Measurements from ENCODE around the gene GPR35.

GPR35 gene

DNA sequence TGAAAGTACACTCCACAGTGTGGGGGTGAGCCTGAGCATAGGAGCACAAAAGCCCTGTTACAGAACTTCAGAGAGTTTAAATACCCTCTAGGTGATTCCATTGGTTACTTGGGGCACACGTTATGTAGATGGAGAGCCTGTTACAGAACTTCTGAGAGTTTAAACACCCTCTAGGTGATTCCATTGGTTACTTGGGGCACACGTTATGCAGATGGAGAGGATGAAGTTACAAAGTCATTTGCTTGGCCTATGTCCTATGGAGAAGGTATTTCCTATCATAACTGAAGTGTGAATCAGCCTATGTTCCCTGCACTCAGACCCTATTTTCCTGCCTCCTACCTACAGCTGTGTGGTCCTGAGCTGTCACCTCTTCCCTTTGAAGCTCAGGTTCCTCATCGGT is 42.5 kb upstream of the GPR35 start:
- no peaks in the 10 kb centered on the region for H3K27me3 ChIP-seq (ENCODE audit: control insufficient read depth in 2 of 2, insufficient read depth in 2 of 2, low read length in 2 of 2)
- H3K9me3 ChIP-seq (ENCODE audit: control insufficient read depth in 2 of 2, low read length in 2 of 2), result no peaks in the 10 kb centered on the region
- no peak overlapping the region for H3K27ac ChIP-seq (ENCODE audit: low read depth in 2 of 2, low read length in 2 of 2)
- H3K4me1 ChIP-seq (ENCODE audit: control insufficient read depth in 2 of 2, insufficient read depth in 2 of 2, low read length in 2 of 2), result peaks cover 24 to 36% of the 10 kb centered on the region in 2 donors
- no peak overlapping the region for H3K9ac ChIP-seq (ENCODE audit: low read depth in 1 of 2, low read length in 2 of 2)
- no peak overlapping the region for H3K4me3 ChIP-seq (ENCODE audit: low read length in 2 of 2)
- peaks cover 2 to 10% of the 10 kb centered on the region in 2 donors for H3K36me3 ChIP-seq (ENCODE audit: control insufficient read depth in 2 of 2, insufficient read depth in 2 of 2, low read length in 2 of 2)

DNA sequence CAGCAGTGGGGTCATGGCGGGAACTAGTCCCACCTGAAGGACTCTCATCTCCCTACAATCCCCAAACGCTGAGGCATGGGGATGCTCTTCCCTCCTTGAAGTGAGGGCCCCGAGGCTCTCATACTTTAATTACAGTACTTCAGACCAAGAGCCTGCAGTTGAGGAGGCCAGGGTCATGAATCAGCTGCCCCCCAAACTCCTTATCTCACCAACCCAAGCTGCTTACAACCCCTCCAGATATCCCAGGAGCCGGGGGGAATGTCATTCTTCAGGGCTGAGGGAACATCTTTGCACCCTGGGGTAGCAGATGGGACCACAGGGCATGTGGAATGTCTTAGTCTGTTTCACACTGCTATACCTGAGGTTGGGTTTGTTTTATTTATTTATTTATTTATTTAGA is 41.5 kb upstream of the GPR35 start:
- H3K36me3 ChIP-seq (ENCODE audit: control insufficient read depth in 2 of 2, insufficient read depth in 2 of 2, low read length in 2 of 2), result peaks cover 0 to 3% of the 10 kb centered on the region in 2 donors

DNA sequence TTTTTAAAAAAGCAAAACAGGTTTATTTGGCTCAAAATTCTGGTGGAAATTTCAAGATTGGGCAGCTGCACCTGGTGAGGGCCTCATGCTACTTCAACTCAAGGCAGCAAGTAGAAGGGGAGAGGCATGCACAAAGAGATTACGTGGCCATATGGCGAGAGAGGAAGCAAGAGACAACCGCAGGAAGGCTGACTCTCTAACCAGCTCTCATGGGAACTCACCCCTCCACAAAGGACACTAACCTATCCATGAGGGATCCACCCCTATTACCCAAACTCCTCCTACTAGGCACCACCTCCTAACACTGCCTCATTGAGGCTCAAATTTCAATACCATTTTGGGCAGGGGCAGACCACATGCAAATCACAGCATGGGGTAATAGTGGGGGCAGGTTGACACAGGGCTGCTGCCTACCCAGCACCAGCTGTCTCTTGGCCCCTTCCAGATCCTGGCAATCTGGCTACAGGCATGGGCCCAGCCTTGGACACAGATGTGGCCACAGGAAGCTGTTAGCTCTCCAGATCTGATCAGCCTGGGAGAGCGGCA is 40.7 kb upstream of the GPR35 start:
- Histone ChIP-seq H3K36me3 (ENCODE audit: control insufficient read depth in 2 of 2, insufficient read depth in 2 of 2, low read length in 2 of 2) (peaks cover 0 to 6% of the 10 kb centered on the region in 2 donors), H3K4me3 (ENCODE audit: low read length in 2 of 2) (peak overlapping the region in 1 of 2 donors; percentile 99), H3K9ac (ENCODE audit: low read depth in 1 of 2, low read length in 2 of 2) (peak overlapping the region in 1 of 2 donors; percentile 98), H3K27me3 (ENCODE audit: control insufficient read depth in 2 of 2, insufficient read depth in 2 of 2, low read length in 2 of 2) (no peaks in the 10 kb centered on the region), H3K9me3 (ENCODE audit: control insufficient read depth in 2 of 2, low read length in 2 of 2) (no peaks in the 10 kb centered on the region), H3K27ac (ENCODE audit: low read depth in 2 of 2, low read length in 2 of 2) (peak overlapping the region; percentile 8 to 95), H3K4me1 (ENCODE audit: control insufficient read depth in 2 of 2, insufficient read depth in 2 of 2, low read length in 2 of 2) (peaks cover 27 to 32% of the 10 kb centered on the region in 2 donors)

More for the DNA sequence above, 41.5 kb upstream of the GPR35 start:
- no peaks in the 10 kb centered on the region for H3K9me3 ChIP-seq (ENCODE audit: control insufficient read depth in 2 of 2, low read length in 2 of 2)
- no peak overlapping the region for H3K9ac ChIP-seq (ENCODE audit: low read depth in 1 of 2, low read length in 2 of 2)
- H3K27me3 ChIP-seq (ENCODE audit: control insufficient read depth in 2 of 2, insufficient read depth in 2 of 2, low read length in 2 of 2), result no peaks in the 10 kb centered on the region
- H3K4me1 ChIP-seq (ENCODE audit: control insufficient read depth in 2 of 2, insufficient read depth in 2 of 2, low read length in 2 of 2), result peaks cover 29 to 40% of the 10 kb centered on the region in 2 donors
- no peak overlapping the region for H3K27ac ChIP-seq (ENCODE audit: low read depth in 2 of 2, low read length in 2 of 2)
- no peak overlapping the region for H3K4me3 ChIP-seq (ENCODE audit: low read length in 2 of 2)

DNA sequence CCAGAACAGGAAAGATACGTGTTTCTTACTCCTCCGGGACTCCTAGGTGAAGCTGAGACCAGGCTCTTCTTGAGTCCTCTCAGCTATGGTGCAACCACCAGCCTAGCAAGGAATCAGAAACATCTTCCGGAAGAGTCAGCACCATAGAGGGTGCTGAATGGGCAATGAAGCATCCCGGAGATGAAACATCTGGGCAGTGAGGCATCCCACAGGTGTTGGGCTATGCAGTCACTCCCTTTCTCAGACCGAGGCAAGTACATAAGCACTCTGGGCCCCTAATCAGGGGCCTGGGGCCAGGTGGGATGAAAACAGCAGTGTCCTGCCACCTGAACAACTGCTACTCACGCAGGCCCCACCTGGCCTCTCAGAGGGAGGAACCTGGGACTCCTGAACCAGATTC is 40.2 kb upstream of the GPR35 start:
- H3K27ac ChIP-seq (ENCODE audit: low read depth in 2 of 2, low read length in 2 of 2), result peak overlapping the region; percentile 8 to 95
- H3K9me3 ChIP-seq (ENCODE audit: control insufficient read depth in 2 of 2, low read length in 2 of 2), result no peaks in the 10 kb centered on the region
- peak overlapping the region; percentile 88 to 98 for H3K9ac ChIP-seq (ENCODE audit: low read depth in 1 of 2, low read length in 2 of 2)
- peaks cover 26 to 30% of the 10 kb centered on the region in 2 donors for H3K4me1 ChIP-seq (ENCODE audit: control insufficient read depth in 2 of 2, insufficient read depth in 2 of 2, low read length in 2 of 2)
- peaks cover 3 to 9% of the 10 kb centered on the region in 2 donors for H3K36me3 ChIP-seq (ENCODE audit: control insufficient read depth in 2 of 2, insufficient read depth in 2 of 2, low read length in 2 of 2)
- H3K4me3 ChIP-seq (ENCODE audit: low read length in 2 of 2), result peak overlapping the region; percentile 86 to 99
- no peaks in the 10 kb centered on the region for H3K27me3 ChIP-seq (ENCODE audit: control insufficient read depth in 2 of 2, insufficient read depth in 2 of 2, low read length in 2 of 2)

DNA sequence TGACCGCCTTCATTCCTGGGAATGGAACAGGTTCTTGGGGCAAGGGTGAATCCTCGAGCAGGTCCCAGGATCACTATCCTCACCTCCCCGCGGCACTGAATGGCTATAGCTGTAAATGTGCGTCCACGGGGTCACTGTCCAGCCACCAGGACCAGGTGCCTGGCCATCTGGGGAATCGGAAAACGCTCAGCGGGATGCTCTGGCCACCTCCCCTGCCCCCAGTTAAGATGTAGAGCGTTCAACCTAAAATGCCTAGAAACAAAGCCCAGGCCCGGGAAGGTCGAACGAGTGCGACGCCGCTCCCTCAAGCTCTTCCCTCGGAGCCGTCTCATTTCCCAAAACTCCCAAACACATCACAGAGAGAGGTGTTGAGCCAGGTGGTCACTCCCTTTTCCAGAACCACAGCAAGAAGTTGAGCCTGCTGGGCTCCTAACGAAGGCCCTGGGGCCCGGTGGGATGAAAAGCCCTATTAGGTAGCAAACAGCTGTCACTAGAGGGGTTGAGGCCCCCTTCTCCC is 39.5 kb upstream of the GPR35 start:
- Histone ChIP-seq H3K9me3 (ENCODE audit: control insufficient read depth in 2 of 2, low read length in 2 of 2) (no peaks in the 10 kb centered on the region), H3K27me3 (ENCODE audit: control insufficient read depth in 2 of 2, insufficient read depth in 2 of 2, low read length in 2 of 2) (no peaks in the 10 kb centered on the region), H3K4me3 (ENCODE audit: low read length in 2 of 2) (peak overlapping the region; percentile 86 to 99), H3K36me3 (ENCODE audit: control insufficient read depth in 2 of 2, insufficient read depth in 2 of 2, low read length in 2 of 2) (peaks cover 3 to 11% of the 10 kb centered on the region in 2 donors), H3K4me1 (ENCODE audit: control insufficient read depth in 2 of 2, insufficient read depth in 2 of 2, low read length in 2 of 2) (peaks cover 24 to 26% of the 10 kb centered on the region in 2 donors), H3K9ac (ENCODE audit: low read depth in 1 of 2, low read length in 2 of 2) (peak overlapping the region; percentile 88 to 98), H3K27ac (ENCODE audit: low read depth in 2 of 2, low read length in 2 of 2) (peak overlapping the region; percentile 85 to 95)

DNA sequence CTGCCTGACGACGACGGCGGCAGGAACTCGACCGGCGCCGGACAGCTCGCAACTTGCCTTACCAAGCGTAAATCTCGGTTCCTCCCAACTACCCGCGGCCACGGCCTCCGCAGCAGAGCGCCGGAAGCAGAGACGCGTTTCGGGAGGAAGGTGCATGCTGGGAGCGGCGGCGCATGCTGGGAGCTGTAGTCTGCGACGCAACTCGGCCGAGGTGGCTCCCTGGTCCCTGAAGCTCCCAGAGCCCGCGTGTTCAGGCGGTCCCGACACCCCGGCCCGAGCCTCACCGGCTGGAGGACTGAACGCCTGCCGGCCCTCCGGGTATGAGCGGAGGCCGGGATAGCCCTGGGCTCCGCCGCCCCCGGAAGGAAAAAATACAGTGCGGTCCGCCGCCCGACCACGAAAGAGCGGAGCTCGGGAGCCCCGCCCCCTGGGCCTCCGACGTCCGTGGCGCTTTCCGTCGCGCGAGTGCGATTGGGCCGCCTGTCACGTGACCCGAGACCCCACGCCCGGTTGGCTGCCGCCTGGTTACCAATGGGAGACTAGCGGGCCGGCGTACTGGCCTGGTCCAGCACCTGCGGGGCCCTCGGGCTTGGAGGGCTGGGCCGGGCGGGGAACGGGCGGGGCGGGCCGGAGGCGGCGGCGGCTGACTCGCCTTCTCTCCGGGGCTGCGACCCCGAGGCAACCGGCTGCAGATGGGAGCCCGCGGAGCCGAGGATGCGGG is 38.9 kb upstream of the GPR35 start, which contains the start of gene CAPN10:
Gene CAPN10 (plus strand): TSS at position 537 of the 721 bp plus-strand sequence. CDS start 178 bp downstream, at position 715.
- H3K27ac ChIP-seq (ENCODE audit: low read depth in 2 of 2, low read length in 2 of 2), result peak within 1 kb of the TSS; percentile 85 to 95

DNA sequence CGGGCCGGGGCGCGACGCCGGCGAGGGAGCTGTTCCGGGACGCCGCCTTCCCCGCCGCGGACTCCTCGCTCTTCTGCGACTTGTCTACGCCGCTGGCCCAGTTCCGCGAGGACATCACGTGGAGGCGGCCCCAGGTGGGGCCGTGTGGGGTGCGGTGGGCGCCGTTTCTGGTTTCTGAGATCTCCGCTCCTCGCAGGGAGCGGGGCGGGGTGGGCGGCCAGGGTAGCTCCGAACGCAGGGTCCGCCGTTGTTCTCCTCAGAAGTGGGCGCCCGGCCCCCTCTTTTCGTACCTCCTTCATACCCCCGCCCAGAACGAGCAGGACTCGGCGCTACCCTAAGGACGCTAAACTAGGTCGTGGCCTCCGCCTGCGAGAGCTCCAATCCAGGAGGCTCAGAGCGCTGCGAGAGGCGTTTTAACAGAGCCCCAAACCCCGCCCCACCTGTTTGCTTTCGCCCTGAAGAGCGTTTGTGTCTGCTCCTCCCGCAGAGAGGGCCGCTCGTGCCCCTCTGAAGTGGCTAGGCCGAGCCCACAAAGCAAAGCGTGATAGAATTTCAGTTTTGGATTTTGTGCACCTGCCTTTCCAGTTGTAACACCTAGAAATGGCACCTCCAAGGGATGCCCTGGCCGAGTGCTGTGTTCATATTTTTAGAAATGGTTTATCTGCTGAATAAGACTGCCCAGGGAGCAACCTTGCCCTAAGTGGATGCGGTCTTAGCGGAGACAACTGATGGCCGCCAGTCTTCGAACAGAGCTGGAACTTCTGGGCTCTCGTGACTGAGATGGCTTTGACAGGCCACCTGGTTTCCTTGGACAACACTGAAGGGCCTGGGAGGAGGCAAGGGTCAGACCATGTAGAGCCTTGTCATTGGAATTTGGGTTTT is 38.1 kb upstream of the GPR35 start:
- Histone ChIP-seq H3K4me3 (ENCODE audit: low read length in 2 of 2) (peak overlapping the region; percentile 76 to 86), H3K4me1 (ENCODE audit: control insufficient read depth in 2 of 2, insufficient read depth in 2 of 2, low read length in 2 of 2) (peaks cover 24 to 26% of the 10 kb centered on the region in 2 donors), H3K9ac (ENCODE audit: low read depth in 1 of 2, low read length in 2 of 2) (peak overlapping the region; percentile 71 to 72), H3K9me3 (ENCODE audit: control insufficient read depth in 2 of 2, low read length in 2 of 2) (no peaks in the 10 kb centered on the region), H3K27ac (ENCODE audit: low read depth in 2 of 2, low read length in 2 of 2) (peak overlapping the region; percentile 45 to 70), H3K27me3 (ENCODE audit: control insufficient read depth in 2 of 2, insufficient read depth in 2 of 2, low read length in 2 of 2) (no peaks in the 10 kb centered on the region), H3K36me3 (ENCODE audit: control insufficient read depth in 2 of 2, insufficient read depth in 2 of 2, low read length in 2 of 2) (peaks cover 9 to 22% of the 10 kb centered on the region in 2 donors)

More for the DNA sequence above, 38.9 kb upstream of the GPR35 start, which contains the start of gene CAPN10:
- Histone ChIP-seq H3K4me1 (ENCODE audit: control insufficient read depth in 2 of 2, insufficient read depth in 2 of 2, low read length in 2 of 2) (peaks cover 24 to 26% of the 10 kb centered on the region in 2 donors), H3K9ac (ENCODE audit: low read depth in 1 of 2, low read length in 2 of 2) (peak within 1 kb of the TSS; percentile 88 to 98), H3K4me3 (ENCODE audit: low read length in 2 of 2) (peak within 1 kb of the TSS; percentile 86 to 99), H3K36me3 (ENCODE audit: control insufficient read depth in 2 of 2, insufficient read depth in 2 of 2, low read length in 2 of 2) (peaks cover 6 to 16% of the 10 kb centered on the region in 2 donors), H3K9me3 (ENCODE audit: control insufficient read depth in 2 of 2, low read length in 2 of 2) (no peaks in the 10 kb centered on the region), H3K27me3 (ENCODE audit: control insufficient read depth in 2 of 2, insufficient read depth in 2 of 2, low read length in 2 of 2) (no peaks in the 10 kb centered on the region)

DNA sequence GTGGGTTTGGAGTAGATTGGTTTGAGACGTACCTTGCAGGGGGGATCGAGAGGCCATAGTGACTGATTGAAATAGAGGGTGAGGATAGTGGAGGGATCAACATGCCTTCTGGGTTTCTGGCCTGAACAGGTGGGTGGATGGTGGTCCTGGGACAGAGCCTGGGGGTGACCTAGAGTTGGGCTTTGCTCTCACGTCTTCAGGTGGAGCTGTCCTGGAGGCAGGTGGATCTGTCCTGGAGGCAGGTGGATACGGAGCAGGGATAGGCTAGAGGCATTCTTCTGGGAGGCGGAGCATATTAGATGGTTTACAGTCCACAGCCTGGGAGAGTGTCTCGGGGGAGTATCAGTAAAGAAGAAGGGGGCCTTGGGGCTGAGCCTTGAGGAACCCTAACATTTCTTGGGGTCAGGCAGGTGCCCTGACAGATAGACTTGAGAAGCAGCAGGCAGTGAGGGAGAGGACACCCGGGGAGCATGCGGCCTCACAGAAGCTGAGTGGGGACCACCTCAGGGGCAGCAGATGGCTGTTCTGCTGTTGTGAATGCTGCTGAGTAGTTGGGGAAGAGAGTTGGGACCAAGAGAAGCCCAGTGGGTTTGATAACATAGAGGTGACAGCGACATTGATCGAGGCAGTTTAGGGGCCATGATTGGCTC is 37.1 kb upstream of the GPR35 start:
- Histone ChIP-seq H3K4me1 (ENCODE audit: control insufficient read depth in 2 of 2, insufficient read depth in 2 of 2, low read length in 2 of 2) (peaks cover 24 to 26% of the 10 kb centered on the region in 2 donors), H3K27me3 (ENCODE audit: control insufficient read depth in 2 of 2, insufficient read depth in 2 of 2, low read length in 2 of 2) (no peaks in the 10 kb centered on the region), H3K36me3 (ENCODE audit: control insufficient read depth in 2 of 2, insufficient read depth in 2 of 2, low read length in 2 of 2) (peaks cover 9 to 26% of the 10 kb centered on the region in 2 donors), H3K9me3 (ENCODE audit: control insufficient read depth in 2 of 2, low read length in 2 of 2) (no peaks in the 10 kb centered on the region), H3K27ac (ENCODE audit: low read depth in 2 of 2, low read length in 2 of 2) (no peak overlapping the region), H3K9ac (ENCODE audit: low read depth in 1 of 2, low read length in 2 of 2) (peak overlapping the region; percentile 15 to 71), H3K4me3 (ENCODE audit: low read length in 2 of 2) (peak overlapping the region in 1 of 2 donors; percentile 76)

DNA sequence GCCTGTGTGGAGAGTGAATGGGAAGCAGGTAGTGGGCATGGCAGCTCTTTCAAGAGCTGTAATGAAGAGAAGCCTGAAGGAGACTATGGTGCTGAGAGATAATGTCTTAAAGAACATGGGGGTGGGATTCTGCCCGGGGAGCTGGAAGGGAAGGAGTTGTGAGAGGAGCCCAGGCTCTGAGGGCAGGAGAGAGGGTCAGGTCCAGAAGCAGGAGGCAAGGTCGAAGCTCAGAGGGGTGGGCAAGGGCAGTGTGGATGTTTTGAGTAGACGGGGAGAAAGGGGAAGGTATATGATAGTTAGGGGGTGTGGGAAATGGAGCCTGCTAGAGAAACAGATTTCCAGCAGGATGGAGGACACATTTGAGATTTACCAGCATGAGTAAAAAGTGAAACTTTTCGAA is 36.6 kb upstream of the GPR35 start:
- H3K36me3 ChIP-seq (ENCODE audit: control insufficient read depth in 2 of 2, insufficient read depth in 2 of 2, low read length in 2 of 2), result peaks cover 9 to 23% of the 10 kb centered on the region in 2 donors
- H3K9me3 ChIP-seq (ENCODE audit: control insufficient read depth in 2 of 2, low read length in 2 of 2), result no peaks in the 10 kb centered on the region
- H3K27me3 ChIP-seq (ENCODE audit: control insufficient read depth in 2 of 2, insufficient read depth in 2 of 2, low read length in 2 of 2), result no peaks in the 10 kb centered on the region
- no peak overlapping the region for H3K27ac ChIP-seq (ENCODE audit: low read depth in 2 of 2, low read length in 2 of 2)
- H3K9ac ChIP-seq (ENCODE audit: low read depth in 1 of 2, low read length in 2 of 2), result no peak overlapping the region
- H3K4me3 ChIP-seq (ENCODE audit: low read length in 2 of 2), result no peak overlapping the region
- H3K4me1 ChIP-seq (ENCODE audit: control insufficient read depth in 2 of 2, insufficient read depth in 2 of 2, low read length in 2 of 2), result peaks cover 24 to 26% of the 10 kb centered on the region in 2 donors

All from mucosa of rectum (tissue), 2 donors.